NOMO-1 treated with dmso at 0.1 percent for 144 hours (cell line): ENCODE data around the gene IL18RAP.

Experiments
- DNase-seq: peaks from one replicate; lab custom pipeline; 2025; ENCODE audit not compliant: unreplicated experiment; lab: John Stamatoyannopoulos, UW

Gene IL18RAP

GRCh38 chr2:102421890-102422759, 835 bp upstream of the IL18RAP start:
- DNase-seq, result no peak

GRCh38 chr2:102423368-102423767, 408 bp downstream of the IL18RAP start:
- DNase-seq, result no peak

- peak; percentile 54 for DNase-seq
Measured at GRCh38 chr2:102424754-102425153, 1.8 kb downstream of the IL18RAP start.

- no peak for DNase-seq
Measured at GRCh38 chr2:102425441-102426132, 2.6 kb downstream of the IL18RAP start.

- no peak for DNase-seq
Measured at GRCh38 chr2:102427249-102427648, 4.3 kb downstream of the IL18RAP start.

GRCh38 chr2:102428573-102428972, 5.6 kb downstream of the IL18RAP start:
- DNase-seq, result no peak

- no peak for DNase-seq
Measured at GRCh38 chr2:102432386-102432785, 9.4 kb downstream of the IL18RAP start.

- no peak for DNase-seq
Measured at GRCh38 chr2:102433973-102434654, 11.2 kb downstream of the IL18RAP start.

GRCh38 chr2:102434655-102435381, 11.9 kb downstream of the IL18RAP start:
- DNase-seq, result no peak

GRCh38 chr2:102435741-102436140, 12.8 kb downstream of the IL18RAP start:
- no peak for DNase-seq

- no peak for DNase-seq
Measured at GRCh38 chr2:102436323-102436722, 13.4 kb downstream of the IL18RAP start.

- DNase-seq, result no peak
Measured at GRCh38 chr2:102437122-102437521, 14.2 kb downstream of the IL18RAP start.

- no peak for DNase-seq
Measured at GRCh38 chr2:102438111-102438510, 15.2 kb downstream of the IL18RAP start.

- no peak for DNase-seq
Measured at GRCh38 chr2:102438578-102438977, 15.6 kb downstream of the IL18RAP start.

- DNase-seq, result no peak
Measured at GRCh38 chr2:102439065-102439695, 16.2 kb downstream of the IL18RAP start.

- no peak for DNase-seq
Measured at GRCh38 chr2:102442967-102443828, 20.2 kb downstream of the IL18RAP start.

GRCh38 chr2:102444233-102444632, 21.3 kb downstream of the IL18RAP start:
- DNase-seq, result no peak

- DNase-seq, result no peak
Measured at GRCh38 chr2:102446936-102447335, 24.0 kb downstream of the IL18RAP start.

- DNase-seq, result peak; percentile 45
Measured at GRCh38 chr2:102449370-102449974, 26.5 kb downstream of the IL18RAP start.
